ENCODE measurements around the gene PIK3IP1. TPM values are rescaled to one million over a fixed set of nuclear protein-coding genes. Genes with fewer than 3 reads are reported as not detected.

Gene PIK3IP1
- total RNA-seq, 1 experiment from 2014 or later, result 0.87 TPM

DNA sequence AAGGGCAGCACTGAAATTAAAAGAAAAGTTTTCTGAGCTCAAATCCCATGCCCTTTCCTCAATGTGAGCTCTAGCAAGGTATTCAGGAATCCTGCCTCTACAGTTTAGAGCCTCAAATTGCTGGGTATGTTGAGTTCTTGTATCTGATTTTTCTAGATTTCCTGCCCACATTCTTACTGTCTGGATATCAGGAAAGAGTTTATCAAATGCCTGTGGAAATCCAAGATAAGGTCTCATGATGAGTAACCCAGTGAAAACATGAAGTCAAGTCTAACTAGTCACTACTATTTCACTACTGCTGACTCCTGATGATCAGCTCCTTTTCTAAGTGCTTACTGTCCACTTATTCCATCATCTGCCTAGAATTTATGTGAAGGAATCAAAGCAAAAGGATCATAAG, 50.4 kb downstream of the PIK3IP1 start:
- H3K4me1 Mint-ChIP-seq, result peaks cover 27 to 32% of the 10 kb centered on the region in 2 experiments
- H3K4me3 Mint-ChIP-seq, result no peak overlapping the region
- no peak overlapping the region for H3K27ac Mint-ChIP-seq

More for the DNA sequence above, 50.4 kb downstream of the PIK3IP1 start:
- Histone ChIP-seq H3K56ac (ENCODE audit: insufficient read length, low read depth, low read length) (no peak overlapping the region), H4K91ac (ENCODE audit: insufficient read length, low read depth, low read length) (no peak overlapping the region), H3K14ac (ENCODE audit: insufficient read depth, low read length) (no peak overlapping the region), H3K4me1 (ENCODE audit: insufficient read depth, low read length) (peaks cover 7% of the 10 kb centered on the region; the same call in 1 of the 2 replicates), H3K79me1 (ENCODE audit: insufficient read depth, low read depth, low read length, poor library complexity, severe bottlenecking) (no peaks in the 10 kb centered on the region), H3T11ph (ENCODE audit: low read length) (no peak overlapping the region), H2BK120ac (ENCODE audit: low read depth, low read length, poor library complexity, severe bottlenecking) (no peak overlapping the region), H3K27me3 (ENCODE audit: insufficient read depth, low read length) (no peaks in the 10 kb centered on the region), H2BK15ac (ENCODE audit: low read depth, low read length) (no peak overlapping the region), H4K8ac (replicated peaks; ENCODE audit: insufficient read length, low read depth, low read length) (no peak overlapping the region), H3K27ac (ENCODE audit: insufficient read length, low read depth, low read length) (no peak overlapping the region), H4K20me1 (ENCODE audit: control insufficient read depth, insufficient read depth, insufficient read length) (no peaks in the 10 kb centered on the region), H4K5ac (ENCODE audit: insufficient read length, low read depth, low read length) (no peak overlapping the region), H2AFZ (ENCODE audit: low read length) (no peak overlapping the region), H2AK5ac (ENCODE audit: insufficient read length, low read length) (no peak overlapping the region), H2BK5ac (ENCODE audit: insufficient read length, low read length) (no peak overlapping the region), H3K4me2 (ENCODE audit: insufficient read depth, insufficient read length, low read length) (no peak overlapping the region), H3K79me2 (ENCODE audit: insufficient read depth, low read length) (no peaks in the 10 kb centered on the region), H3K9me3 (ENCODE audit: control insufficient read depth, low read depth, low read length) (no peaks in the 10 kb centered on the region), H3K18ac (ENCODE audit: insufficient read length, low read depth, low read length) (no peak overlapping the region), H2BK12ac (ENCODE audit: insufficient read length, low read depth, low read length) (no peak overlapping the region), H3K9ac (ENCODE audit: extremely low read depth, insufficient read length, low read length) (no peak overlapping the region), H2BK20ac (ENCODE audit: low read depth, low read length, poor library complexity, severe bottlenecking) (no peak overlapping the region), H3K4ac (ENCODE audit: low read depth, low read length) (no peak overlapping the region), H3K23me2 (ENCODE audit: insufficient read length, low read depth, low read length, poor library complexity, severe bottlenecking) (no peaks in the 10 kb centered on the region), H3K23ac (ENCODE audit: insufficient read length, low read depth, low read length) (no peak overlapping the region)
- TF ChIP-seq, protein P1, sequence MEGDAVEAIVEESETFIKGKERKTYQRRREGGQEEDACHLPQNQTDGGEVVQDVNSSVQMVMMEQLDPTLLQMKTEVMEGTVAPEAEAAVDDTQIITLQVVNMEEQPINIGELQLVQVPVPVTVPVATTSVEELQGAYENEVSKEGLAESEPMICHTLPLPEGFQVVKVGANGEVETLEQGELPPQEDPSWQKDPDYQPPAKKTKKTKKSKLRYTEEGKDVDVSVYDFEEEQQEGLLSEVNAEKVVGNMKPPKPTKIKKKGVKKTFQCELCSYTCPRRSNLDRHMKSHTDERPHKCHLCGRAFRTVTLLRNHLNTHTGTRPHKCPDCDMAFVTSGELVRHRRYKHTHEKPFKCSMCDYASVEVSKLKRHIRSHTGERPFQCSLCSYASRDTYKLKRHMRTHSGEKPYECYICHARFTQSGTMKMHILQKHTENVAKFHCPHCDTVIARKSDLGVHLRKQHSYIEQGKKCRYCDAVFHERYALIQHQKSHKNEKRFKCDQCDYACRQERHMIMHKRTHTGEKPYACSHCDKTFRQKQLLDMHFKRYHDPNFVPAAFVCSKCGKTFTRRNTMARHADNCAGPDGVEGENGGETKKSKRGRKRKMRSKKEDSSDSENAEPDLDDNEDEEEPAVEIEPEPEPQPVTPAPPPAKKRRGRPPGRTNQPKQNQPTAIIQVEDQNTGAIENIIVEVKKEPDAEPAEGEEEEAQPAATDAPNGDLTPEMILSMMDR (conservative IDR thresholded peaks at IDR 0.05), result no peak; the same call in 2 of the 3 replicates
- Mint-ChIP-seq H3K27me3 (ENCODE audit: low read depth) (no peaks in the 10 kb centered on the region; the same call in 1 of the 2 replicates), H3K36me3 (ENCODE audit: insufficient read depth in 1 of 3, low read depth in 3 of 3) (peaks cover 0 to 5% (median 4%) of the 10 kb centered on the region in 3 experiments; a peak in 4 of 7 replicates), H3K9me3 (no peaks in the 10 kb centered on the region)
- no peak for DNase-seq
